NCI-H774 (cell line): ENCODE measurements around the gene ZNF213.

Experiments
- DNase-seq: peaks from one replicate; lab custom pipeline; 2025; lab: John Stamatoyannopoulos, UW

The ZNF213 gene

GRCh38 chr16:3101018-3101840, 33.6 kb upstream of the ZNF213 start:
- no peak for DNase-seq

DNA sequence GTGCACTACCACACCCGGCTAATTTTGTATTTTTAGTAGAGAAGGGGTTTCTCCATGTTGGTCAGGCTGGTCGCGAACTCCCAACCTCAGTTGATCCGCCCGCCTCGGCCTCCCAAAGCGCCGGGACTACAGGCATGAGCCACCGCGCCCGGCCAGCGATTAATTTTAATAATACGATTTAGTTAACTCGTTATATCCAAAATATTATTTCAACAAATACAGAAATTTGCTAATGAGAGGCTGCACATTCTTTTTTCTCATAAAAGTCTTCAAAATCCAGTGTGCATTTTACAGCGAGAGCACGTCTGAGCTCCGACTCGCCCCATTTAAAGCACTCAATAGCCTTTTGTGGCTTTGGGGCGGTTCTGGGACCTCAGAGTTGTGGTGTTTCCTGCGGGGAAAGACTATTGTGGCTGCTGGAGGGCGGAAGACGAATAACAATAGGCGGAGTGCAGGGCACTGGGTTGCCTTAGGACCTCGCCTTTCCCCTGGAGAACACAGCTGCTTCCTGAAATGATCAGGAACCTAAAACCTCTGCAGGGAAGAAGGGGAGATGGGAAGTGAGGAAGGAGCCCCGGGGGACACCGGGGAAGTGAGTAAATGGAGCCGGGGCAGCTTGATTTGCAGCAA, 32.9 kb upstream of the ZNF213 start:
- DNase-seq, result no peak

DNA sequence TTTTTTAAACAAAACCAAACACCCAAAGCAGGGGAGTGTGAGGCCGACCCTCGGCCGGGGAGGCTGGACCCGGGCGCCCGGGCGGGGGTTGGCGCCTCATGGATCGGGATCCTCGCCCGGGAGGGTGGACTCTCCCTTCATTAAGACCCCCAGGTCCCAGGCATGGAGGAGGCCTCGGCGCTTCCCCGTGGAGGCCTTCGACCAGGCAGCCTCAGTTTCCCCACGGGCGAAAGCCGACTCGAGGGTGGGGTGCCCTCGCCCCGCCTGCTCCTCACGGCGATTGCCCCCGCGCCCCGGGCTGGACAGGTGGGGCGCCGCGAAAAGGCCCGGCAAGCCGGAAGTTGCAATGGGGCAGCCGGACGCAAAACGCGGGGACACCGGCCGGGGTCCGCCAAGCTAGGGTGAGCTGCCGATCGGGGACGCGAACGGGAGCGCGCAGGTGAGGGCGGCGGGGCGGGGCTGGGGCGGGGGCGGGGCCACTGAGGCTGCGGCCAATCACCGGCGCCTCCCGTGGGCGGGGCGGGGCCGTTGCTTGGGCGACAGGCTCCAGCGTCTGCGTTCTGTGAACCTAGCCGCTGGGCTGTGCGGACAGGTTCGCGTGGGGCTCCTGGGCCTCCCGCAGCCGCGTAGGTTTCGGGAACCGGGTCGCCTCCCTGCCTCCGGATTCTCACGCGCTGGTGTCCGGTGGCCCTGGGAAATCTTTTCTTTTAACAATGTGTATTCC, 28.5 kb upstream of the ZNF213 start:
- peak; percentile 91 for DNase-seq

DNA sequence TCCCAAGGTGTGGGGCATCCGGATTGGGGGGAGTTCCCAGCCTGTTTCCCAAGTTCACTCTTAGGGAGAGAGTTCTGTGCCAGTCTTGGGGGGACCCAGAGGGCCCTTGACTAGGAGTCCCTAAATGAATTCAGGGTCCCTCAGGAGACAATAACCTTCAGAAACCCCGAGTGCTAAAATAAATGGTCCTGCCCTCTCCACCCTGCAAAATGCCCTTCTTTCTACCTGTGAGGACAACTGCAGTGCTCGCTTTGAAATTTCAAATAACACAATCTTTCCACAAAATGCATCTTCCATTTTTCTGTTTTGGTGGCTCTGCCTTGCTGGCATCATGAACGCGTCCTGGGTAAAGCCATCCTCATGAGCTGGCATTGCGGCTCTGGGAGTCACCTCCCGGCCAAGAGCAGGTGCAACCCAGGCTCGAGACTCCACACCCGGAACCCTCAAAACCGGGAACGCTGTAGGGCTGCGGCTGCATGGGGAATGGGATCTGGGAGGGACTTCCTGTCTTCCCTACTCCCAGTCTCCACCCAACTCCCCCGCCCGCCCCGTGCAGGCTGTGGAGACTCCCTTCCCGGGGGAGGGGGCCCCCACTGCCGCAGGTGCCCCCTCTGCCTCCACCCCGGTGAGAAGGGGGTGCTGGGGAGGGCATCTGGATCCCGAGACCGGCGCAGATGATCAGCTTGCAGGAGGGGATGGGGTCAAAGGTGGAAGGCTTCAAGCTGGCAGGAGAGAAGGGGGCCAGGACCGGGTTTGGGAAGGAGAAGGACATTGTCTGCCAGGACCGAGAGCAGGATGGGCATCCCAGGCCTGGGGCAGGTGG, 22.6 kb upstream of the ZNF213 start, which contains the start of gene ZNF205:
TSS of gene ZNF205 (plus strand) at position 529 of the 823 bp plus-strand sequence. CDS start 845 bp downstream, outside the sequence.
- DNase-seq, result peak; percentile 77

GRCh38 chr16:3112881-3113574, 21.8 kb upstream of the ZNF213 start:
- DNase-seq, result no peak

- DNase-seq, result no peak
These were observed 20.9 kb upstream of the ZNF213 start for GRCh38 chr16:3113765-3114479.

- DNase-seq, result no peak
These were observed 19.8 kb upstream of the ZNF213 start for GRCh38 chr16:3115003-3115402.

DNA sequence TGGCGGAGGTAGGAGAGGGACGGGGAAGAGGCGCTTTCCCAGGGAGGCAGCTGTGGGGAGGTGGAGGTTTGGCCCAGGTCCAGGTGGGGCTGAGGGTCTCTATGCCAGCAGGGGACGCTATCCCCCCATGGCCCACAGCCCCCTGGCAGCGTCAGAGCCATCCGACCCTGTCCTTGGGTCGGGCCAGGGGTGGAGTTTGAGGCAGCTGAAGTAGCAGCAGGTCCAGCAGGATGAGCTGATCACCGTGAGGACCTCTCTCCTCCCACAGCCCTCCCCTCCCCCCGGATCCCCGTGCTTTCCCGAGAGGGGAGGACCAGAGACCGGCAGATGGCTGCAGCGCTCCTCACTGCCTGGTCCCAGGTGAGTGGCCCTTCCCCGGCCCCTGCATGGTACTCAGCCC, 19.3 kb upstream of the ZNF213 start:
- DNase-seq, result no peak

DNA sequence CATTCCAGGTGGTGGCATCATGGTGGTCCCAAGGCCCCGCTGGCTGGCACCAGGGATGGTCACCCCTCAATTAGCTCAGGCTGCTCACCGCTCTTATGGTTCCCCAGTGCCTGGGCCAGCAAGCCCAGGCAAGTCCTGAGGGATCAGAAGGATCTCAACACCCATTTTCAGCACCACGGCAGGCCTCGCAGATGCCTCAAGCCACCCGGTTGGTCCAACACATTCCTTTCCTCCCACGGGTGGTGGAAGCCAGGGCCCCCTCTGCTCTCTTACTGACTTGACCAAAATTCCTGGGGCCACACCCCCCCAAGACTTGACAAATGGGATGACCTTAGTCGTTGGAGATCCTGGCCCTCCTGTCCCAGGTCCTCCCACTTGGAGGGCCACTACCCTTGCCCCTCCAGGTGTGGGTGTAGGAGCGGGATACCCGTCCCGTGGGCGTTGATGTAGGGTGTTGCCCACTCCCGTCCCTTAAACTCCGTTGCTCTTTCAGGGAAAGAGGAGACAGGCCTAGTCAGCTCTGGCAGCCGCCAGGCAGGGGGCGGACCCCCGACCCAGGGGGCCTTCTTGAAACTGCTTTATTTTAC, 16.5 kb upstream of the ZNF213 start:
- no peak for DNase-seq

- DNase-seq, result no peak
These were observed 16.0 kb upstream of the ZNF213 start for GRCh38 chr16:3118846-3119245.

GRCh38 chr16:3119286-3119685, 15.5 kb upstream of the ZNF213 start:
- no peak for DNase-seq

DNA sequence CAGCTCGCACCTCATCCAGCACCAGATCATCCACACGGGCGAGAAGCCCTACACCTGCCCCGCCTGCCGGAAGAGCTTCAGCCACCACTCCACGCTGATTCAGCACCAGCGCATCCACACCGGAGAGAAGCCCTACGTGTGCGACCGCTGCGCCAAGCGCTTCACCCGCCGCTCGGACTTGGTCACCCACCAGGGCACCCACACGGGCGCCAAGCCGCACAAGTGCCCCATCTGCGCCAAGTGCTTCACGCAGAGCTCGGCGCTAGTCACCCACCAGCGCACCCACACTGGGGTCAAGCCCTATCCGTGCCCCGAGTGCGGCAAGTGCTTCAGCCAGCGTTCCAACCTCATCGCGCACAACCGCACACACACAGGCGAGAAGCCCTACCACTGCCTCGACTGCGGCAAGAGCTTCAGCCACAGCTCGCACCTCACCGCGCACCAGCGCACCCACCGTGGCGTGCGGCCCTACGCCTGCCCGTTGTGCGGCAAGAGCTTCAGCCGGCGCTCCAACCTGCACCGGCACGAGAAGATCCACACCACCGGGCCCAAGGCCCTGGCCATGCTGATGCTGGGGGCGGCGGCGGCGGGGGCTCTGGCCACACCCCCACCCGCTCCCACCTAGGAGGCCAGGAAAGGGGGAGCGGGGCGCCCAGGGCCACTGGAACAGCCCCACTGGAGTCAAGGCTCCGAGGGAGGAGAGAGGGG, 15.0 kb upstream of the ZNF213 start:
- no peak for DNase-seq

DNA sequence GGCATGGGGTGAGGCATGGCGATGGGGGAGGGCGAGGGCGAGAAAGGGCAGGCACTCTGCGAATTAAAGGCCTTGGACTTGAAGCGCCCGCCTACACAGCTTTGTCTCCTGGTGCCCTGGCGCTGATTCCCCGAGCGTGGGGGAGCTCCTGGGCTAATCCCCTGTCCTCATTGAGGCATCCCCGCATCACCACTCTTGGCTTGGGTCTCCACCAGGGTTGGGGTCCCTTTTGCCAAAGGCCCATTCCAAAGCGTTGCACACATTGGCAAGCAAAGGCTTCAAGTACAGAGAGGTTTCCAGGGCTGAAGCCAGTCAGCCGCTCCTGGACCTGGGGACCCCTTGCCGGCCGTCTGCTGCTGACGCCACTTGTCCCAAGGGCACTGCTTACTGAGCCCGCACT, 14.4 kb upstream of the ZNF213 start:
- DNase-seq, result no peak

- DNase-seq, result no peak
These were observed 12.9 kb upstream of the ZNF213 start for GRCh38 chr16:3121851-3122467.

GRCh38 chr16:3122926-3123570, 11.8 kb upstream of the ZNF213 start:
- DNase-seq, result no peak

DNA sequence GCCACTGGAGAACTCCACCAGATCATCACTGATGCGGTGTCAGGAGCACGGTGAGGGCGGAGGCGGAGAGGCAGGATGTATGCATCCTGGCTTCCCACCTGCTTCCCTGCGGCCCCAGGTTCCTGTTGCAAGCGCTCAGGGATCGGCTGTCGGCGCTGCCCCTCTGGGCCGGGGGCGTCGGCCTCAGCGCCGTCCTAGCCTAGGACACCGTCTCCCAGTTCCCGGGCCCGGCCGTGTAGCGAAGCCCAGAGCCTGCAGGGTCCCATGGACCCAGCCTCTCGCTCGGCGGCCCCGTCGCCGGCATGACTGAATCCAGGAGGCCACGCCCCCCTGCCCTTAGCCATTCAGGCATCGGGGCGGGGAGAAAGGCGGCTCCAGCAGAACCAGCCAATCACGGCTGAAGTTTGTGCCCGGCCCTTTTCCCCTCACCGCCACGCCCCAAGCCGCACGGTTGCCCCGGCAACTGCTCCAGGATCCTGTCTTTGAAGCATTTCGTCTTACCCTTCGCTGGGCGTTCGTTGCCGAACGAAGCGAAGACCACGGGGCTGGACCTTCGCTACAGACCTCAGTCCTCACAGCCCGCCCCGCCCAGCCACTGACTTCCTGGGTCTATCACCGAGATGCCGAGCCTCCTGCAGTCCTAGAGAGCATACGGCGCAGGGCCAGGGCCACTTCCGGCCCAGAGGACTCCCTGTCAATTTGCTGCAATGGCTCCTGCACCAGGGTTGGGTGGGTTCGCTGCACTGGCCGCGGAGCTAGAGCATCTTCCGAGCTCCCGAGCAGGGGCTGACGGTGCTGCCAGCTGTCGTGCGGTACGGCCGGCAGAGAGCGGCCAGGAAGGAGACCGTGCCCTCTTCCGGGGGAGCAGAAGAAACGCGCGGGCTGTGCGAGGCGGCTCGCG, 10.6 kb upstream of the ZNF213 start:
- peak; percentile 89 for DNase-seq

- no peak for DNase-seq
These were observed 7.1 kb upstream of the ZNF213 start for GRCh38 chr16:3127745-3128144.
